ENCODE results near the gene C5orf58.

The C5orf58 gene

DNA sequence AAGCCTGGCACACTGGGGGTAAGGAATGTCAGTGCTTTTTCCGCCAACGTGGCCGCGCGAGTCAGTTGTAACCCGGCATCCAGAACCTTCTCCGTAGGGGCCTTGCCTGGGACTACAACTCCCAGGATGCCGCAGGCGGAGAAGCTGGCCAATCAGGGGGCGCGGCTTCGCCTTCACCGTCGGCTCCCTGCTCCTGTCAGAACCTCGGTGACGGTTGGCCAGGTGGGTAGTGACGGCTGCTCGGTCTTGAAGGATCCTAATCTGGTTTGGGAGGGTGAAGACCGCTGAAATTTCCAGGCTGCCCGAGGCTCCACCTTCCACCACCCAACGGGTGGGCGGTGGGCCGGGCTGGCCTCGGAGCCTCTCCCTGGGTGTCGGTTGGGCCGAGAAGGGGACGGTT, at the start of gene C5orf58:
TSS of gene C5orf58 (plus strand) at position 200 of the 400 bp plus-strand sequence. CDS start 1,992 bp downstream, outside the sequence.
- DNase-seq, result no peak

DNA sequence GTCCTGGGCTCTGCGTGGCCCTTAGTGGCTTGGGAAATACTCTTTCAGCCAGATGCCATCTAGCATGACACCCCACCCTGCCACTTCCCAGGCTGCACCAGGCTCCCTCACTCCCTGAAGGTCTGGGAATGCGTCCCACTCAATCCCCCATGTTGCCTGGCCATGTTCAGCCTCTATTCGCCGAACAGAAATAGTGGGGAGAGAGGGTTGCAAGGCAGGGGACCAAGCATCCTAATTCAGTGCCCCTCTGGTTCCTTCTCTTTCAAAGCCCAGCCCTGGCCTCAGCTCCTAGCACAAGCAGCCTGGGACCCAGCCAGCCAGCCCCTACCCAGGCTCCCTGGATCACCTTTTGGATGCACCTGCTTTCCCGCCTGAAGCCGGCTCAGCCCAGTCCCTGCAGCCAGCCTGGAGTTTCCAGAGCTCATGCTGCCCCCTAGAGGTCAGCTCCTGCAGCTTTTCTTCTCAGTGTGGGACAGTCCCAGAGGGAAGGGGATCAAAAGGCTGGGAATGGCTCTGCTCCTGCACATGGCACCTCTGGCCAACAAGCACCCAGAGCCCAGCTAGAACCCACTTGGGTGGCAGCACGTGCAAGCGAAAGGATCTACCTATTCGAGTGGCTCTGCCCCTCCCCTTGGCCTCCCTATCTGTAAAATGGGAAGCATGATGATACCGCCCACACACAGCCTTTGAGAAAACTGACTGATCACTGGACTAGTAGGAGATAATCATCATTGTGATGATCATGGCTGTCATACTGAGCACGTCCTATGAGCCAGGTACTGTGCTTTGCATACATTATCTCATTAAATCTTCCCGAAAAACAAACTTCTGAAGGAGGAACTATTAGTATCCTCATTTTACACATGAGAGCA, 48.7 kb upstream of the C5orf58 start:
- peak; percentile 7 for DNase-seq

GRCh38 chr5:170184737-170185136, 48.0 kb upstream of the C5orf58 start:
- DNase-seq, result no peak

DNA sequence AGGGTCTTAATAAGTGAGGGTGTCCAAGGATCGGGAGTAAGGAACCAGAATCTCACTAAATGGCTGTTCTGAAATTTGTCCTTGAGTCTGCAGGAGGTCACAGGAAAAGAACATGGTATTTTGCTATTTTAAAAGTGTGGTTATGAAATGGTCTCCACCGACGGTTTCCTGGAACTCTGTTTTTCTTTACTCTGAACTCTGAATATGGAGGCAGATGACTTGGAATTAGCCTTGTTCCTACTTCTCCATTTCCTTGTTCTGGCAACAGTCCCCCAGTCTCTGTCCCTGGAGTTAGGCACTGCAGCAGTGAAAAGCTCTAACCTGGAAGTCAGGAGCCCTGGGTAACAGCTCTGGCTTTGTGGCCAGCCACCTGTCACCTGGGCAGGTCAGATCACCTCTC, 46.6 kb upstream of the C5orf58 start:
- no peak for DNase-seq

DNA sequence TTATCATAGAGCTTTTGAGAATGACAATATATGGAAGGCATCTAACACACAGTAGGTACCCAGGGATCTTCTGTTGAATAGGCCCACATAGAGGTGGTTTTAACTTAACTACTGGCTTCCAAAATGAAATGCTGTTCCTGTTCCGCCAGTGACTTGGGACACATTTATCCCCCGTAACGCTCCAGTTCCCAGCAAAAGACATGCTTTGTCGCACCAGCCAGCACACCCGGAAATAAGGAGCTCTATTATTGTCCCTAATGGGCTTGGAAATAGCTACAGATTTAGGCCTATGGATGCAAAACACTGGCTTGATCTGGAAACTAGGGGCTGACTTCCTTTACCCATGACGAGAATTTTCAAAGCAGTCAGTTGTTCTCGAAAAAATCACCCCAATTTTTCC, 45.9 kb upstream of the C5orf58 start:
- no peak for DNase-seq

DNA sequence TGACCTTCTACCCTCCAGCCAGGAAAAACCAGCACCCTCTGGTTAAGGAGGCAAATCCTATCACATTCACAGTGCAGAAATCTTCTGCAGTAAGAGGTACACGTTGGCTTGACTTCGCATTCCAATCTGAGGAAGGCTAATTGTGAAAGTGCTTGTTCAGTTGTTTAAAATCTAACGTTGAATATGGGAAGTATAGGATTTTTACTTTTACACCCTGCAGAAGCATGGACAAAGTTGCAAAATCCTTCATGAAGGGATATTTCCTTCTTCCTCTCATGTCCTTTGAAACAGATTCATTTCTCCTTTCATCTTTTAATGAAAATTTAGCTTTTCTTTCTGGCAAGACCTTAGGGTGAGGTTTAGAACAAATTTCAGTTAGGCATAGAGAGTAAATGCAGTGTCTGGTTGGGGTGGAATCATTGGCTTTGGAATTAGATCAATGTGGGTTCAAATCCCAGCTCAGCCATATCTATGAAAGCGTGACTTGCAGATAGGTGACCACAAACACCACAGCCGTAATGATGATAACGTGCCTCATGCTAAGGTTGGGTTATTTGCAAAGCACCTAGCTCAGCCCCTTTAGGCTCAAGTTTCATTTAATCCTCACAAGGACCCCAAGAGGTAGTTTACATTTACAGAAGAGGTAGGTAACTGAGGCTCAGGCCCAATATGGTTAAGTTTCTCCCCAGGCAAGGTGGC, 42.2 kb upstream of the C5orf58 start:
- DNase-seq, result no peak

DNA sequence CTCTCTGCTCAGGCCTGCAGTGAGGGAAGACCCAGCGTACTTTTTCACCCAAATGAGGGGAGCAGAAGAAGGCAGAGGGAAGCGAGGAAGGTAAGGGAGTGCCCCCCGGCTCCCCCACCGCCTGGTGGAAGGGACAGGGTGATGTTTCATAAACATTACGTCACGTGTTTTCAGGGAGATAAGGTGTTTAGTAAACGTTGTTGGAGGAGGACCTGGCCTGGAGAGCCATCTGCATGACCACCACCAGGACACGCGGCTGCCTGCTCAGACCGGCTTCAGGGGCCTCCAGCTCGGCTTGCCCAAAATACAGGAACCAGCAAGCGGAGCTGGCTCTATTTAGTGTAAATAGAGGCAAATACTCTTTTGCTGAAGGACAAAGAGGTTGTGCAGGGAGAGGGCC, 40.0 kb upstream of the C5orf58 start:
- no peak for DNase-seq

DNA sequence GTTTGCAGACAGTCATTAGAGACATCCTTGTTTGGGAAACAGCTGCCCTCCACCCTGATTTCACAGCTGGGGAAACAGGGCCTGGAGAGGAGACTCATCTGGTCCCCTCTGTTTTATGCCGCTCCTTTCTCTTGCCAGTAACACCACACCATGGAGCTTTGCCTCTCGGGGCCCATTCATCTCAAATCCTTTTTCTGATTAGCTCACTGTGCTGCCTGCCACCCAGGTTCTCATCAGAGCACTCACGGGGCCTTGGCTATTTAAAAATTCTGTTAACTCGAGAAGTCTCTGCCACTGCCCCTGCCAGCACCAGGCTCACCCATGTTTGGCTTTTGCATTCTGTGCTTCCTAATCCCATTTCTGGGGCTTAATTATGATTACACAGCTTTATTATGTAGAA, 36.8 kb upstream of the C5orf58 start:
- DNase-seq, result no peak

GRCh38 chr5:170200876-170201275, 31.9 kb upstream of the C5orf58 start:
- DNase-seq, result no peak

DNA sequence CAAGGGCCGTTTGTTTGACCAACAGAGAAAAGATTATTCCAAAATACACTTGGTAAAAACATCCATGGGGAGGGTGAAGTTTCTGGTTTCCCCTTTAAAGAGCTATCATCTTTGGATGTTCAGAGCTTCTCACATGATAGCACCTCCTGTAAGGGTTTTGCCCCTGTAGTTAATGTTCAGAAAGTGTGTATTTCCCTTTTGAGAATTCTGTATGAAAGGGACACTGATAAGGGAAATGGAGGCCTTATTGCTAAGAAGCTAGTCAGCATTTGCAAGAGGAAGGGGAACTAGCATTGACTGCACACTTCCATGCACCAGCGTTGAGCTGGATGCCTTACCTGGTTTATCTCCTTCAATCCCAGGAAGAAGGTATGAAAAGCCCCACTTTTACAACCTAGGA, 31.5 kb upstream of the C5orf58 start:
- DNase-seq, result no peak

- DNase-seq, result no peak
Measured at GRCh38 chr5:170202117-170202516, 30.7 kb upstream of the C5orf58 start.

DNA sequence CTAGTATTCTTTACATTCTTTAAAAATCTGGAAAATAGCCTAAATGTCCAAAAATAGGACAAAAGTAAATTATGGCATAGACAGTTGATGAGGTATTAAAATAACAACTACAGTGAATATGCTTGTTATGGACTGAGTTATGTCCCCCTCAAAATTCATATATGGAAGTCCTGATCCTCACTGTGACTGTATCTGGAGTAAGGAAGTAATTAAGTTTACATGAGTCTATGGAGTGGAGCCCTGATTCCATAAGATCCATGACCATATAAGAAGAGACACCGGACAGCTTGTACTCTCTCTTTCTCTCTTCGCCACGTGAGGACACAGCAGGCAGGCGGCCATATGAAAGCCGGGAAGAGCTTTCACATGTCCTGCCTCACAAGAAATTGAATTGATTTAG, 28.6 kb upstream of the C5orf58 start:
- no peak for DNase-seq

DNA sequence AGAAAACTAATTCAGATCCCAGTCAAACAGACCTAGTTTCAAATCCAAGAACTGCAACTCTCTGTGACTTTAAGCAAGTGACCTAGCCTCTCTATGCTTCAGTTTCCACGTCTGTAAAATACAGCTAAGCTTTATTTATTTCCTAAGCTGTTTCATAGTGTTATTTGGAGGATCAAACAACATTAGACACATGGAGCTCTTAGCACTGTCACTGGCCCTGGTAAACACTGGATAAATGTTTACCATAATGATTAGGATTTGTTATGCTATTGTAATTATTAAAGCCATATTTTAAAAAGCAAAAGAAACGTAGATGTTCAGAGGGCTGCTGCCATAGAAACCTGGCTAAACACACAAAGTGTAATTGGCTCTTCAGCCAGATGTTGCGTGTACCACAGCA, 26.6 kb upstream of the C5orf58 start:
- no peak for DNase-seq

GRCh38 chr5:170206958-170207357, 25.8 kb upstream of the C5orf58 start:
- no peak for DNase-seq

DNA sequence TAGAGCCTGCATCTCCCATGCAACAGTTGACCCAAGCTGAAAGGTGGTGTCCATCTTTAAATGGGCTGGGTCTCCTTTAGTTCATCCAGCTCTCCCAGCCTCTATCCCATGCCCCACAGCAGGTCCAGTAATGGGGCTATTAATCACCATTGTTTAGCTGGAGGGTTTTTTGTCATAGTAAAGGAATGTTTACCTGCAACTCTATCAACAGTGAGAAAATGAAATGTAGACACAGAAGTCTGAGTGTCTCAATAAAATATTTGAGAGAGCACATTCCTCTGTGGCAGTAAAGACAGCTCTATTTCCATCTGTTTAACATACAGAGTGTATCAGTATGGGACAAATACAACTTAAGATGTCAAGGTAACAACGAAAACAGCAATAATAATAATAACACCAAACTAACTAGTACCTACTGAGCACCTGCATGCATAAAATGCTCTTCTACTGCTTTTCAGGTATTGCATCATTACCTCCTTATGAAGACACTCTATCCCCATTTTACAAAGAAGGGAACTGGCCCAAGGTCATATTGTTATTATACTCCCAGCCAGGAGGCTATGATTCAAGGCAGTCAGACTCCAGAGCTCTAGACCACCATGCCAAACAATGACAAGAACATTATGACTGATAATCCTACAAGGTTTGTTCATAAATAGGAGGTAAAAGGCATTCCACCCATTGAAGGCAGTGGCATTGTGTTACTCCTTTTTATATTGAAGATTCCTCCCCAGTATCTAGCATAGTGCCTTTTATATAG, 21.0 kb upstream of the C5orf58 start:
- DNase-seq, result no peak

DNA sequence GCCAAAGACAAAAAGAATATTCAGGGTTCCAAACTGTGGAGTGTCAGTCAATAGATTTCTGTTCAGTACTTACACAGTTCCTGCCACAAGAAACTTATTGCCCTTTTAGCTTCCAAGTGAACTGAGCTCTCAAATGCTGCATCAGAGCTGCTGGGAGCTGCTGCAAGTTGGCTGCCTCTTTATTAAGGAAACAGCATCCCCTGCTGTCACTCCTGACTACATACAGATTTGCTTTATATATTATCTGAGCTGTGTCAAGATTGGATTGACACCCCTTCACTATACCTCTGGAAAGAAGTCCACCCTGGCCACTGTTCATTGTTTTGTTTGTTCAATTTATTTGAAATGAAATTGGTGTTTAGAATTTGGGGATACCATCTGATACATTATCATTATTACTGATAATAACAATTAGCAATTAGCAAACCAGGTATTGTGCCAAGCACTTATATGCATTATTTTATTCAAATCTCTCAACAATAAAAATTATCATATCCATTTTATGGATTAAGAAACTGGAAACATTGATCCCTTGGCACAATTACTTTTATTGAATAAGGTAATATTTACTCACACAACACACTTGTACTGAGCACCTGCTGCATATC, 16.4 kb upstream of the C5orf58 start:
- DNase-seq, result no peak

DNA sequence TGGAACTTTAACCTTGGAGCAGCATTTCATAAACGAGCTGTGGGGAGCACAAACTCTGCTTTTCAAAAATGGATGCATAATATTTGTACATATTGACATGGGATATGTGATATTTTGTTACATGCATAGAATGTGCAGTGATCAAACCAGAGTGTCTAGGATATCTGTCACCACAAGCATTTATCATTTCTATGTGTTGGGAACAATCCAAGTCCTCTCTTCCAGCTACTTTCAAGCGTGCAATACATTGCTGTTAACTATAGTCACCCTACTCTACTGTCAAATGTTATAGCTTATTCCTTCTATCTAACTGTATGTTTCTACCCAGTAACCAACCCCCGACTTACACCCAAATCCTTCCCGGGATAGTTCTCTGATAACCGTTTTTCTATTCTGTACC, 15.0 kb upstream of the C5orf58 start:
- DNase-seq, result no peak

DNA sequence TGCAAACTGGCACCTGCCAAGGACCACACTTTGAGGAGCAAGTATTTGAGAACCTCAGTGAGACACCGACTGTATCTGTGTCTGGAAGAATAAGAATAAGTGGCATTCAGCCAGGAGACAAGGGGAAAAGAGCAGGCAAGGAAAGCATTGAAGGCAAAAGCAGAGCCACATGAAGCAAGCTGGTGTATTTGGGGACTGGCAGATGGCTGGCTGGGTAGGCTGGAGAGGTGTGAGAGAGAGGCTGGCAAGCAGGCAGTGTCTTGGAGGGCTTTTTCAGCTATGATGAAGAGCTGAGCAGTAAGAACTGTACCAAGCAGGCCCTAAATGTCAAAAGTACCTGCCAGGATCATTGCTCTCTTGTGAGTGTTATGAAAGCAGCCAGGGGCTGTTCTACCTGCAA, 14.1 kb upstream of the C5orf58 start:
- DNase-seq, result peak; percentile 4

- DNase-seq, result no peak
Measured at GRCh38 chr5:170219615-170220014, 13.2 kb upstream of the C5orf58 start.

- no peak for DNase-seq
Measured at GRCh38 chr5:170220191-170220590, 12.6 kb upstream of the C5orf58 start.

DNA sequence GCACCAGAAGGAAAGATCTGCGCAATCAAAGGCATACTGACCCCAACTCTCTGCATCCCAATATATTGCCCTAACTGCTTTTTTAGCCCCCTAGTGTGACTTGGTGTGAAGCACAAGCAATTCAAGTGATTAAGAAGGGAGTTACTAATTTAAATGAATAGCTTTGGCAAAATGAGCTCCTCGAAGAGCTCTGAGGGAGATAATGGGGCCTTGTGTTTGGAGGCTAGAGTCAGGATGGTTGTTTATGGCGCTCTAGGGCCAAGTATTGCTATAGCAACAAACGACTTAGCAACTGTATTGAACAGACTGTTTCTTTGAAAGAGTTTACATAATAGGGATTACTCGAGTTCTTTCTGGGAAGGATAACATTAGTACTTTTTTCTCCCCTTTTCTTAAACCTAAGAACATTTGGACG, 11.5 kb upstream of the C5orf58 start:
- DNase-seq, result no peak

GRCh38 chr5:170223360-170223759, 9.4 kb upstream of the C5orf58 start:
- DNase-seq, result no peak

GRCh38 chr5:170223906-170224305, 8.9 kb upstream of the C5orf58 start:
- DNase-seq, result no peak

All from DMS 273 treated with DMSO at 0.1 percent for 48 hours (cell line).